Measurements from ENCODE around the gene MICAL3.

DNA sequence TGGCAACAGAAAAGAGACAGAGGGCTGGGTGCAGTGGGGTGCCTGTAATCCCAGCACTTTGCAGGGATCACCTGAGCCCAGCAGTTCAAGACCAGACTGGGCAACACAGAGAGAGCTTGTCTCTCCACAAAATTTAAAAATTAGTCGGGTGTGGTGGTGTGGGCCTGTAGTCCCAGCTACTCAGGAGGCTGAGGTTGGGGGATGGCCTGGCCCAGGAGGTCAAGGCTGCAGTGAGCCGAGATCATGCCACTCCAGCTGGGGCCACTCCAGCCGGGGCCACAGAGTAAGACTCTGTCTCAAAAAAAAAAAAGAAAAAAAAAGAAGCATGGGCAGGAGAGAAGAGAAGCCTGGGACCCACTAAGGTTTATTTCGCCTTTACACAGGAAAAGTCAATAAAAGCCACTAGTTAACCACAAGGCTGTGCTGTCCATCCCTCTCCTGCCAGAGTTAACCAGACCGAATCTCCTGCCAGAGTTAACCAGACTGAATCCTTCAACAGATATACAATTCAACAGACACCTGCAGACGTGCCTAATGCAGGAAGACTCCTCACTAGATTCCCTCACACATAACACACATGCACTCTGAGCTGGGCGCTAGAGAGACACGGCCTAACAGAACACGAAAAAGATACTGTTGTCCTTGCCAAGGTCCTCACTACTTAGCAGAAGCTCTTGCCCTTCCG is 29.8 kb downstream of the MICAL3 start:
- TF ChIP-seq, protein P1, sequence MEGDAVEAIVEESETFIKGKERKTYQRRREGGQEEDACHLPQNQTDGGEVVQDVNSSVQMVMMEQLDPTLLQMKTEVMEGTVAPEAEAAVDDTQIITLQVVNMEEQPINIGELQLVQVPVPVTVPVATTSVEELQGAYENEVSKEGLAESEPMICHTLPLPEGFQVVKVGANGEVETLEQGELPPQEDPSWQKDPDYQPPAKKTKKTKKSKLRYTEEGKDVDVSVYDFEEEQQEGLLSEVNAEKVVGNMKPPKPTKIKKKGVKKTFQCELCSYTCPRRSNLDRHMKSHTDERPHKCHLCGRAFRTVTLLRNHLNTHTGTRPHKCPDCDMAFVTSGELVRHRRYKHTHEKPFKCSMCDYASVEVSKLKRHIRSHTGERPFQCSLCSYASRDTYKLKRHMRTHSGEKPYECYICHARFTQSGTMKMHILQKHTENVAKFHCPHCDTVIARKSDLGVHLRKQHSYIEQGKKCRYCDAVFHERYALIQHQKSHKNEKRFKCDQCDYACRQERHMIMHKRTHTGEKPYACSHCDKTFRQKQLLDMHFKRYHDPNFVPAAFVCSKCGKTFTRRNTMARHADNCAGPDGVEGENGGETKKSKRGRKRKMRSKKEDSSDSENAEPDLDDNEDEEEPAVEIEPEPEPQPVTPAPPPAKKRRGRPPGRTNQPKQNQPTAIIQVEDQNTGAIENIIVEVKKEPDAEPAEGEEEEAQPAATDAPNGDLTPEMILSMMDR (conservative IDR thresholded peaks at IDR 0.05; ENCODE audit: low read depth, low read length): no peak
- TF ChIP-seq EZH2 (IDR thresholded peaks at IDR 0.05; ENCODE audit: low read length, unreplicated experiment): no peak
